ENCODE measurements around the gene ANKLE1.

DNA sequence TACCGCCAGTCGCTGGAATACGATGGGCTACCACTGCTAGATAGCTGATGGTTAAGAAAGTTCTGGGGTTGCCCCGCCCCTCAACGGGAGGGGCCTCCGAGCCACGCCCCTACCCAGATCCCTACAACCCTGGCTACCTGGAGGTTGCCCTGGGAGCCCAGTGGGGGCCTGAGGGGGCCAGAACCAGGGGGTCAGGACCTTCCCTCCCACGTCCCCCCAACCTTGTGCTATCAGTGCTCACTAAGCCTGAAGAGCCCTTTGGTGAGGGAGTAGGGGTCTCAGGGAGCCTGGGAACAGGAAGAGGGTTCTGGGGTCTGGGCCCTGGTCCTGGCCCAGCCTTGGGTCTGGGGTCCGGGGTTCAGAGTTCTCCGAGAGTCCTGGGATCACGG, 46.8 kb upstream of the ANKLE1 start:
- no peak for TF ChIP-seq POLR2A (IDR thresholded peaks at IDR 0.05)
- TF ChIP-seq, protein P1, sequence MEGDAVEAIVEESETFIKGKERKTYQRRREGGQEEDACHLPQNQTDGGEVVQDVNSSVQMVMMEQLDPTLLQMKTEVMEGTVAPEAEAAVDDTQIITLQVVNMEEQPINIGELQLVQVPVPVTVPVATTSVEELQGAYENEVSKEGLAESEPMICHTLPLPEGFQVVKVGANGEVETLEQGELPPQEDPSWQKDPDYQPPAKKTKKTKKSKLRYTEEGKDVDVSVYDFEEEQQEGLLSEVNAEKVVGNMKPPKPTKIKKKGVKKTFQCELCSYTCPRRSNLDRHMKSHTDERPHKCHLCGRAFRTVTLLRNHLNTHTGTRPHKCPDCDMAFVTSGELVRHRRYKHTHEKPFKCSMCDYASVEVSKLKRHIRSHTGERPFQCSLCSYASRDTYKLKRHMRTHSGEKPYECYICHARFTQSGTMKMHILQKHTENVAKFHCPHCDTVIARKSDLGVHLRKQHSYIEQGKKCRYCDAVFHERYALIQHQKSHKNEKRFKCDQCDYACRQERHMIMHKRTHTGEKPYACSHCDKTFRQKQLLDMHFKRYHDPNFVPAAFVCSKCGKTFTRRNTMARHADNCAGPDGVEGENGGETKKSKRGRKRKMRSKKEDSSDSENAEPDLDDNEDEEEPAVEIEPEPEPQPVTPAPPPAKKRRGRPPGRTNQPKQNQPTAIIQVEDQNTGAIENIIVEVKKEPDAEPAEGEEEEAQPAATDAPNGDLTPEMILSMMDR (IDR thresholded peaks at IDR 0.05), result no peak
